Peyer's patch (tissue), 4 donors: Measurements from ENCODE around the gene ARHGAP28. TPM values are rescaled to one million over a fixed set of nuclear protein-coding genes. Genes with fewer than 3 reads are reported as not detected.
"Not testable (repeated sequence)": the region's sequence is repeated elsewhere in the genome, so short reads cannot be mapped to it uniquely, and the experiment has no call there.

Experiments
- DNase-seq, 3 donors: peaks; one replicate each; pipeline ENCODE4 v3.0.0-alpha.2; 2017 to 2019
- H3K27ac ChIP-seq, 4 donors: fragments of 200-600 bp; sonication (generic); one replicate each; pipeline ENCODE4 v1.5.1; 2016 to 2019
- H3K27me3 ChIP-seq, 2 donors: fragments of 200-600 bp; sonication (generic); one replicate each; pipeline ENCODE4 v1.5.1; 2019
- H3K36me3 ChIP-seq, 3 donors: fragments of 200-600 bp; sonication (generic); one replicate each; pipeline ENCODE4 v1.5.1; 2016 to 2019
- H3K4me1 ChIP-seq, 4 donors: fragments of 200-600 bp; sonication (generic); one replicate each; pipeline ENCODE4 v1.5.1; 2016 to 2019
- H3K4me3 ChIP-seq, 4 donors: fragments of 200-600 bp; sonication (generic); 1 replicate in 3 of 4; 2 replicates in 1 of 4; pipeline ENCODE4 v1.5.1; 2016 to 2019; ENCODE audit warnings: mild to moderate bottlenecking in 1 of 4
- H3K9me3 ChIP-seq, 4 donors: fragments of 200-600 bp; sonication (generic); one replicate each; pipeline ENCODE4 v1.5.1; 2016 to 2019; ENCODE audit warnings: mild to moderate bottlenecking in 1 of 4
- CTCF ChIP-seq, 6 experiments: fragments of 450-650 bp in 4 of 6; fragments of 200-600 bp in 2 of 6; sonication (generic) in 1 of 6; IDR thresholded peaks; one replicate each; pipeline ENCODE4 v1.5.1; 2017 to 2019; ENCODE audit warnings: antibody characterized with exemption in 6 of 6, mild to moderate bottlenecking in 3 of 6, moderate library complexity in 1 of 6
- POLR2A ChIP-seq, 2 donors: fragments of 450-650 bp; IDR thresholded peaks; one replicate each; pipeline ENCODE4 v1.5.1; 2017; ENCODE audit warnings: antibody characterized with exemption in 2 of 2, mild to moderate bottlenecking in 2 of 2, moderate library complexity in 2 of 2
- total RNA-seq, 4 donors: library from RNA; depleted of rRNA; stranded (reverse); fragments of >200 nt; gene quantifications; one replicate each; pipeline ENCODE4 v1.1.0, GENCODE V29; 2016

Gene ARHGAP28
- total RNA-seq, 4 donors from 2014 or later = 1.0 to 35.5 (median 3.3) TPM

- no peak for DNase-seq
Observed at GRCh38 chr18:6820314-6820713, 90.8 kb downstream of the ARHGAP28 start.

GRCh38 chr18:6821356-6821755 lies 91.8 kb downstream of the ARHGAP28 start:
- TF ChIP-seq CTCF (IDR thresholded peaks at IDR 0.05) (no peak), POLR2A (IDR thresholded peaks at IDR 0.05) (no peak)
- H3K27me3 ChIP-seq = no peaks in the 10 kb centered on the region
- peak overlapping the region in 1 of 4 donors; percentile 10 for H3K27ac ChIP-seq
- H3K4me3 ChIP-seq = no peak overlapping the region
- no peak for DNase-seq
- H3K36me3 ChIP-seq = no peaks in the 10 kb centered on the region
- H3K9me3 ChIP-seq = no peaks in the 10 kb centered on the region
- no peaks in the 10 kb centered on the region for H3K4me1 ChIP-seq

More at GRCh38 chr18:6820314-6820713, 90.8 kb downstream of the ARHGAP28 start:
- no peak for TF ChIP-seq CTCF (IDR thresholded peaks at IDR 0.05)
- no peak for TF ChIP-seq POLR2A (IDR thresholded peaks at IDR 0.05)
- no peaks in the 10 kb centered on the region for H3K27me3 ChIP-seq
- no peaks in the 10 kb centered on the region for H3K4me1 ChIP-seq
- no peaks in the 10 kb centered on the region for H3K36me3 ChIP-seq
- no peak overlapping the region for H3K27ac ChIP-seq
- H3K4me3 ChIP-seq = no peak overlapping the region
- no peaks in the 10 kb centered on the region for H3K9me3 ChIP-seq

- not testable (repeated sequence) for H3K4me1 ChIP-seq, H3K36me3 ChIP-seq, DNase-seq, H3K4me3 ChIP-seq, H3K9me3 ChIP-seq, H3K27me3 ChIP-seq, H3K27ac ChIP-seq
Observed at GRCh38 chr18:6827161-6827560, 97.6 kb downstream of the ARHGAP28 start.

- H3K27ac ChIP-seq, DNase-seq: not testable (repeated sequence)
Observed at GRCh38 chr18:6827566-6827965, 98.0 kb downstream of the ARHGAP28 start.

GRCh38 chr18:6830916-6831315 lies 101.4 kb downstream of the ARHGAP28 start:
- no peaks in the 10 kb centered on the region for H3K36me3 ChIP-seq
- no peak overlapping the region for H3K4me3 ChIP-seq
- H3K9me3 ChIP-seq = no peaks in the 10 kb centered on the region
- TF ChIP-seq POLR2A (IDR thresholded peaks at IDR 0.05) = no peak
- no peak for TF ChIP-seq CTCF (IDR thresholded peaks at IDR 0.05)
- no peaks in the 10 kb centered on the region for H3K4me1 ChIP-seq
- DNase-seq = no peak
- no peak overlapping the region for H3K27ac ChIP-seq
- no peaks in the 10 kb centered on the region for H3K27me3 ChIP-seq

More at GRCh38 chr18:6827566-6827965, 98.0 kb downstream of the ARHGAP28 start:
- H3K27me3 ChIP-seq, H3K4me3 ChIP-seq, H3K36me3 ChIP-seq, H3K9me3 ChIP-seq, H3K4me1 ChIP-seq: not testable (repeated sequence)

GRCh38 chr18:6835345-6835744 lies 105.8 kb downstream of the ARHGAP28 start:
- Histone ChIP-seq H3K27me3 (no peaks in the 10 kb centered on the region), H3K9me3 (no peaks in the 10 kb centered on the region), H3K36me3 (no peaks in the 10 kb centered on the region), H3K27ac (no peak overlapping the region), H3K4me1 (no peaks in the 10 kb centered on the region), H3K4me3 (no peak overlapping the region)
- no peak for DNase-seq
- no peak for TF ChIP-seq CTCF (IDR thresholded peaks at IDR 0.05)
- no peak for TF ChIP-seq POLR2A (IDR thresholded peaks at IDR 0.05)

- no peaks in the 10 kb centered on the region for H3K27me3 ChIP-seq
- H3K4me1 ChIP-seq = no peaks in the 10 kb centered on the region
- H3K9me3 ChIP-seq = no peaks in the 10 kb centered on the region
- no peak overlapping the region for H3K4me3 ChIP-seq
- H3K36me3 ChIP-seq = no peaks in the 10 kb centered on the region
- no peak for TF ChIP-seq POLR2A (IDR thresholded peaks at IDR 0.05)
- no peak for TF ChIP-seq CTCF (IDR thresholded peaks at IDR 0.05)
- DNase-seq = no peak
- no peak overlapping the region for H3K27ac ChIP-seq
Observed at GRCh38 chr18:6836331-6836730, 106.8 kb downstream of the ARHGAP28 start.
